ENCODE results near the gene C4A. TPM values are rescaled to one million over a fixed set of nuclear protein-coding genes. Genes with fewer than 3 reads are reported as not detected.
A peak's percentile ranks its signal among the peaks of the same experiment; 100 is the strongest.
"Not testable (repeated sequence)": the region's sequence is repeated elsewhere in the genome, so short reads cannot be mapped to it uniquely, and the experiment has no call there.

The C4A gene
- total and polyA plus RNA-seq, 10 of the 15 experiments (the other 5 are each of a cell fraction or from before 2014, with no cell fraction given) = 0.13 to 5.4 (median 0.88) TPM; not detected in 1

DNA sequence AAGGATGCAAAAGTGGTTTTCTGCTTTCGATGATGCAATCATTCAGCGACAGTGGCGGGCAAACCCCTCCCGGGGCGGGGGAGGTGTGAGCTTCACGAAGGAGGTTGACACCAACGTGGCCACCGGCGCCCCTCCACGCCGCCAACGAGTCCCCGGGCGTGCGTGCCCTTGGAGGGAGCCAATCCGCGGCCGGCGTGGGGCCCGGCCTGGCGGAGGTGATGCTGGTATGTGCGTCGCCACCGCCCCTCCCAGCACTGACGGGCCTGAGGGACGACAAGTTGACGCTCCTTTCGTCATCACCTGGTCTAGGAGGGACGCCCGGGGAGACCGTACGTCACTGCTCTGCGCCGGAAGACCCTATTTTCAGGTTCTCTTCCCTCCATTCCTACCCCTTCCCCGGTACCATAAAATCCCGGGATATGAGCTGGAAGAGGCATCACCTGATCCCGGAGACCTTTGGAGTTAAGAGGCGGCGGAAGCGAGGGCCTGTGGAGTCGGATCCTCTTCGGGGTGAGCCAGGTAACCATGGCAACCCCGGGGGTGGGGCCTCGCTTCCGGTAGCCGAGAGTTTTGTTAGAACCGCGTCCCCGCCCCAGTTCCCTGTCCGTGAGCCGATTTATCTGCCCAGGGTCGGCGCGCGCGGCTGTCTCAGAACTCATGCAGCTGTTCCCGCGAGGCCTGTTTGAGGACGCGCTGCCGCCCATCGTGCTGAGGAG, 9.7 kb upstream of the C4A start, which contains the start of gene DXO (continued):
- TF ChIP-seq, protein P1, sequence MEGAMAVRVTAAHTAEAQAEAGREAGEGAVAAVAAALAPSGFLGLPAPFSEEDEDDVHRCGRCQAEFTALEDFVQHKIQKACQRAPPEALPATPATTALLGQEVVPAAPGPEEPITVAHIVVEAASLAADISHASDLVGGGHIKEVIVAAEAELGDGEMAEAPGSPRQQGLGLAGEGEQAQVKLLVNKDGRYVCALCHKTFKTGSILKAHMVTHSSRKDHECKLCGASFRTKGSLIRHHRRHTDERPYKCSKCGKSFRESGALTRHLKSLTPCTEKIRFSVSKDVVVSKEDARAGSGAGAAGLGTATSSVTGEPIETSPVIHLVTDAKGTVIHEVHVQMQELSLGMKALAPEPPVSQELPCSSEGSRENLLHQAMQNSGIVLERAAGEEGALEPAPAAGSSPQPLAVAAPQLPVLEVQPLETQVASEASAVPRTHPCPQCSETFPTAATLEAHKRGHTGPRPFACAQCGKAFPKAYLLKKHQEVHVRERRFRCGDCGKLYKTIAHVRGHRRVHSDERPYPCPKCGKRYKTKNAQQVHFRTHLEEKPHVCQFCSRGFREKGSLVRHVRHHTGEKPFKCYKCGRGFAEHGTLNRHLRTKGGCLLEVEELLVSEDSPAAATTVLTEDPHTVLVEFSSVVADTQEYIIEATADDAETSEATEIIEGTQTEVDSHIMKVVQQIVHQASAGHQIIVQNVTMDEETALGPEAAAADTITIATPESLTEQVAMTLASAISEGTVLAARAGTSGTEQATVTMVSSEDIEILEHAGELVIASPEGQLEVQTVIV (IDR thresholded peaks at IDR 0.05; ENCODE audit: borderline replicate concordance, partially characterized antibody) = peak; percentile 81
- peak; percentile 53; the same call in 1 of the 2 replicates for TF ChIP-seq POLR2AphosphoS5 (IDR thresholded peaks at IDR 0.05; ENCODE audit: low read length)
- TF ChIP-seq NR2F1 (conservative IDR thresholded peaks at IDR 0.05) = peak; percentile 46; the same call in 1 of the 2 replicates

DNA sequence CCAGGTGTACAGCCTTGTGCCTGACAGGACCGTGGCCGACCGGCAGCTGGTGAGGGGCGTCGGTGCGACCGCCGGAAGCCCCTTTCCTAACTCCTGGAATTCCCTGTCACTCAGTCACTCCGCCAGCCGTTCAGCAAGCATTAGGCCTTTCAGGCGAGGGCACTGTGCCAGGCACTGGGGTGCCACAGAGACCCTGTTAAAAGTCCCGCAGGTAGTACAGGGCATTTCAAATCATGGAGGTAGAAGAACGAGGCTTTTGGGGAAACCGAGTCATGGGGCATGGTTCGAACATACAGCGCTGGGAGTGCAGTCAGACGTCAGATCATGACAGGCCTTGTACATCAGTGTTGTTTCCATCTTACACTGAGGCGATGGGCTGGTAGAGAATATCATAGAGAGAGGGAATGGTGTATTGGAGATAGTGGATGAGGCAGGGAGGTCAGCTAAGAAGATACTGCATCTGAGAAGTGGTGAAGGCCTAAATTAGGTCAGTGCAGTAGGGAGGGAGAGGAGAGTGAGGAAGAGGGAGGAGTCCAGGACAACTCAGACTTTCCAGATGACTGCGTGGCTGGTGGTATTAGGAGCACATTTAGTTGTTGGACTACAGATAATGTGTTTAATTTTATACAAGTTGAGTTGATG, 9.0 kb upstream of the C4A start:
- ChIA-PET POLR2A (interaction anchor here (1.1 to 4.3 kb wide), 3 partner anchors 15 to 77 kb away, joined by 5 to 48 read pairs (median 5); partner anchors contain the start of genes NELFE, SKIC2 and ZBTB12), CTCF (interaction anchor here (1.3 to 3.1 kb wide), 3 partner anchors 8 to 20 kb away, joined by 4 to 10 read pairs (median 7); no protein-coding TSS in a partner anchor), SMC1A (ENCODE audit: uncharacterized antibody, unreplicated experiment) (interaction anchor here (1.8 kb wide), 1 partner anchor 14 kb away, joined by 17 read pairs; the partner anchor contains the start of genes NELFE and SKIC2), RAD21 (ENCODE audit: unreplicated experiment) (interaction anchor here (1.1 to 1.9 kb wide), 2 partner anchors 14 to 143 kb away, joined by 5 to 11 read pairs; partner anchors contain the start of genes NELFE and SKIC2)
- peak overlapping the region; percentile 100 for H3K4me2 ChIP-seq (ENCODE audit: control insufficient read depth, insufficient read depth)
- peak overlapping the region; percentile 66 for H3K4me3 ChIP-seq
- H3K9me3 ChIP-seq (replicated peaks; ENCODE audit: control insufficient read depth, insufficient read depth, low read length) = no peaks in the 10 kb centered on the region
- peaks cover 22% of the 10 kb centered on the region for H3K79me2 ChIP-seq (ENCODE audit: control insufficient read depth, insufficient read depth, low read length)
- no peak for DNase-seq (ENCODE audit: low read depth, low spot score)
- H3K27ac ChIP-seq (ENCODE audit: control insufficient read depth, insufficient read depth) = peak overlapping the region; percentile 99
- WGBS (ENCODE audit: insufficient coverage, insufficient replicate concordance, low lambda C conversion rate, missing lambda C conversion rate) = 4% methylated on average over 19 of the region's 19 CpGs
- peak overlapping the region; percentile 90 for H3K9ac ChIP-seq (ENCODE audit: control insufficient read depth, insufficient read depth, low read length)
- peak overlapping the region; percentile 99 for H2AFZ ChIP-seq (ENCODE audit: control insufficient read depth, low read depth, low read length)
- intact Hi-C loops (cut with micrococcal nuclease; ENCODE audit: unreplicated experiment) = loop anchor here (1.0 kb wide), 1 partner anchor 14 kb away; the partner anchor contains the start of gene SKIC2
- in situ Hi-C loops (cut with MboI) = loop anchor here (10.0 kb wide), 1 partner anchor 62 kb away; the partner anchor contains the start of gene CYP21A2
- no peak for ATAC-seq
- FAIRE-seq = no peak
- TSS peak; percentile 76 for BruUV-seq (replicated peaks)
- H3K4me1 ChIP-seq (ENCODE audit: control insufficient read depth, insufficient read depth, low read length) = peaks cover 13% of the 10 kb centered on the region
- no peak for TF ChIP-seq MEF2A (IDR thresholded peaks at IDR 0.05; ENCODE audit: insufficient read depth, low read depth, low read length)
- peak; percentile 0; the same call in 1 of the 2 replicates for TF ChIP-seq LARP7 (IDR thresholded peaks at IDR 0.05)
- 0 out of 2 replicates have a peak, but pooled peaks have one; percentile 0 for TF ChIP-seq SPI1 (IDR thresholded peaks at IDR 0.05; ENCODE audit: borderline replicate concordance, insufficient read depth, low read depth, low read length)
- no peak for TF ChIP-seq BMI1 (IDR thresholded peaks at IDR 0.05; ENCODE audit: borderline replicate concordance)
- TF ChIP-seq SMC3 (IDR thresholded peaks at IDR 0.05; ENCODE audit: borderline replicate concordance, low read length) = no peak
- 0 out of 3 replicates have a peak, but pooled peaks of 1 of the 2 experiments have one; percentile 0 for TF ChIP-seq EGR1 (IDR thresholded peaks at IDR 0.05; ENCODE audit: borderline replicate concordance in 1 of 2, low read depth in 2 of 2, low read length in 2 of 2)
- peak; percentile 25; the same call in 1 of the 2 replicates for TF ChIP-seq HDGF (IDR thresholded peaks at IDR 0.05)
- no peaks in the 10 kb centered on the region for H3K27me3 ChIP-seq (replicated peaks in 1 of 2; ENCODE audit: control insufficient read depth in 2 of 2, insufficient read depth in 2 of 2, low read length in 1 of 2)
- peaks cover 2 to 4% of the 10 kb centered on the region in 2 experiments; a peak in 2 of 4 replicates for H3K36me3 ChIP-seq (ENCODE audit: control insufficient read depth in 2 of 2, insufficient read depth in 2 of 2, low read length in 1 of 2)
- no peaks in the 10 kb centered on the region for H4K20me1 ChIP-seq (ENCODE audit: control insufficient read depth, insufficient read depth)

DNA sequence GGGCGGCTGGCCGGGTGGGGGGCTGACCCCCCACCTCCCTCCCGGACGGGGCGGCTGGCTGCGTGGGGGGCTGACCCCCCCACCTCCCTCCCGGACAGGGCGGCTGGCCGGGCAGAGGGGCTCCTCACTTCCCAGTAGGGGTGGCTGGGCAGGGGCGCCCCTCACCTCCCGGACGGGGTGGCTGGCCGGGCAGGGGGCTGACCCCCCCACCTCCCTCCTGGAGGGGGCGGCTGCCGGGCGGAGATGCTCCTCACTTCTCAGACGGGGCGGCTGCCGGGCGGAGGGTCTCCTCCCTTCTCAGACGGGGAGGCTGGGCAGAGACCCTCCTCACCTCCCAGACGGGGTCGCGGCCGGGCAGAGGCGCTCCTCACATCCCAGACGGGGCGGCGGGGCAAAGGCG, 5.8 kb upstream of the C4A start:
- H3K9me3 ChIP-seq (replicated peaks; ENCODE audit: control insufficient read depth, insufficient read depth, low read length); H3K36me3 ChIP-seq (ENCODE audit: control insufficient read depth in 2 of 2, insufficient read depth in 2 of 2, low read length in 1 of 2); FAIRE-seq; CTCF ChIA-PET; H2AFZ ChIP-seq (ENCODE audit: control insufficient read depth, low read depth, low read length); H3K27me3 ChIP-seq (replicated peaks in 1 of 2; ENCODE audit: control insufficient read depth in 2 of 2, insufficient read depth in 2 of 2, low read length in 1 of 2); intact Hi-C loops (cut with micrococcal nuclease; ENCODE audit: unreplicated experiment); DNase-seq (ENCODE audit: low read depth, low spot score); H3K4me1 ChIP-seq (ENCODE audit: control insufficient read depth, insufficient read depth, low read length); H3K27ac ChIP-seq (ENCODE audit: control insufficient read depth, insufficient read depth); BruUV-seq (replicated peaks); H3K9ac ChIP-seq (ENCODE audit: control insufficient read depth, insufficient read depth, low read length); SMC1A ChIA-PET (ENCODE audit: uncharacterized antibody, unreplicated experiment); H4K20me1 ChIP-seq (ENCODE audit: control insufficient read depth, insufficient read depth); H3K4me3 ChIP-seq; ATAC-seq; H3K4me2 ChIP-seq (ENCODE audit: control insufficient read depth, insufficient read depth); RAD21 ChIA-PET (ENCODE audit: unreplicated experiment): not testable (repeated sequence)
- WGBS (ENCODE audit: insufficient coverage, insufficient replicate concordance, low lambda C conversion rate, missing lambda C conversion rate) = 91% methylated on average over 10 of the region's 30 CpGs
- in situ Hi-C loops (cut with MboI) = loop anchor here (10.0 kb wide), 1 partner anchor 59 kb away; the partner anchor contains the start of gene CYP21A2
- POLR2A ChIA-PET = interaction anchor here (0.7 kb wide), 2 partner anchors 95 to 1362 kb away, joined by 3 to 5 read pairs; no protein-coding TSS in a partner anchor
- peaks cover 15% of the 10 kb centered on the region for H3K79me2 ChIP-seq (ENCODE audit: control insufficient read depth, insufficient read depth, low read length)

Measured in GM12878 (cell line).